Mesodermal cell (in vitro differentiated cells): ENCODE measurements around the gene HBS1L.

Experiments used
- H3K27ac ChIP-seq: 2 replicates; pipeline ENCODE4 v1.7.0; 2013; ENCODE audit warnings: mild to moderate bottlenecking, low read depth, low read length, moderate library complexity; ENCODE audit not compliant: severe bottlenecking
- H3K36me3 ChIP-seq: 2 replicates; pipeline ENCODE4 v1.7.1; 2013; ENCODE audit warnings: mild to moderate bottlenecking, low read length, moderate library complexity; ENCODE audit not compliant: control insufficient read depth, insufficient read depth
- H3K4me1 ChIP-seq: one replicate; pipeline ENCODE4 v1.7.1; 2013; ENCODE audit warnings: mild to moderate bottlenecking, low read length; ENCODE audit not compliant: insufficient read depth, control insufficient read depth, poor library complexity, severe bottlenecking
- H3K4me3 ChIP-seq: 2 replicates; pipeline ENCODE4 v1.7.0; 2013; ENCODE audit warnings: low read length, control low read depth, mild to moderate bottlenecking; ENCODE audit not compliant: insufficient read depth, poor library complexity, severe bottlenecking; ENCODE audit errors: extremely low read depth
- H3K9me3 ChIP-seq: 2 replicates; pipeline ENCODE4 v1.7.1; 2013; ENCODE audit warnings: mild to moderate bottlenecking, low read length, moderate library complexity; ENCODE audit not compliant: control insufficient read depth
- WGBS, 2 experiments: methylation state at CpG; one replicate each; pipeline ENCODE4 v1.1.5; 2013; ENCODE audit warnings: missing lambda C conversion rate in 2 of 2; ENCODE audit not compliant: insufficient coverage in 2 of 2; 5-methylcytosine and 5-hydroxymethylcytosine counted together

Gene HBS1L

GRCh38 chr6:135075018-135075417 lies 20.4 kb upstream of the HBS1L start:
- H3K4me1 ChIP-seq, result no peaks in the 10 kb centered on the region
- no CpG with 5 or more reads among the region's 1 CpG for WGBS, 2 experiments
- H3K36me3 ChIP-seq, result no peaks in the 10 kb centered on the region
- no peak overlapping the region for H3K27ac ChIP-seq
- no peak overlapping the region for H3K4me3 ChIP-seq
- H3K9me3 ChIP-seq, result no peaks in the 10 kb centered on the region

- Histone ChIP-seq H3K4me1 (no peaks in the 10 kb centered on the region), H3K9me3 (no peaks in the 10 kb centered on the region), H3K4me3 (no peak overlapping the region), H3K27ac (no peak overlapping the region), H3K36me3 (no peaks in the 10 kb centered on the region)
- WGBS, 2 experiments, result no CpG with 5 or more reads among the region's 2 CpGs
Observed at GRCh38 chr6:135073756-135074393, 19.3 kb upstream of the HBS1L start.

GRCh38 chr6:135073217-135073616 lies 18.6 kb upstream of the HBS1L start:
- Histone ChIP-seq H3K36me3 (no peaks in the 10 kb centered on the region), H3K4me3 (no peak overlapping the region), H3K4me1 (no peaks in the 10 kb centered on the region), H3K27ac (no peak overlapping the region), H3K9me3 (no peaks in the 10 kb centered on the region)
- no CpG with 5 or more reads among the region's 1 CpG for WGBS, 2 experiments

GRCh38 chr6:135072753-135073152 lies 18.1 kb upstream of the HBS1L start:
- 92 to 100% methylated on average over 2 to 3 of the region's 3 CpGs for WGBS, 2 experiments
- no peak overlapping the region for H3K27ac ChIP-seq
- no peaks in the 10 kb centered on the region for H3K36me3 ChIP-seq
- H3K9me3 ChIP-seq, result no peaks in the 10 kb centered on the region
- H3K4me1 ChIP-seq, result no peaks in the 10 kb centered on the region
- no peak overlapping the region for H3K4me3 ChIP-seq

GRCh38 chr6:135071541-135071940 lies 16.9 kb upstream of the HBS1L start:
- Histone ChIP-seq H3K9me3 (no peaks in the 10 kb centered on the region), H3K27ac (no peak overlapping the region)

GRCh38 chr6:135067911-135068310 lies 13.3 kb upstream of the HBS1L start:
- Histone ChIP-seq H3K9me3 (no peaks in the 10 kb centered on the region), H3K27ac (no peak overlapping the region), H3K4me3 (no peak overlapping the region), H3K4me1 (no peaks in the 10 kb centered on the region), H3K36me3 (no peaks in the 10 kb centered on the region)
- no CpG with 5 or more reads among the region's 2 CpGs for WGBS, 2 experiments

More at GRCh38 chr6:135071541-135071940, 16.9 kb upstream of the HBS1L start:
- Histone ChIP-seq H3K4me1 (no peaks in the 10 kb centered on the region), H3K36me3 (no peaks in the 10 kb centered on the region), H3K4me3 (no peak overlapping the region)

- H3K9me3 ChIP-seq, result no peaks in the 10 kb centered on the region
- H3K27ac ChIP-seq, result no peak overlapping the region
- no peaks in the 10 kb centered on the region for H3K4me1 ChIP-seq
- H3K36me3 ChIP-seq, result no peaks in the 10 kb centered on the region
- no peak overlapping the region for H3K4me3 ChIP-seq
- WGBS, 2 experiments, result 86% methylated on average over 1 of the region's 3 CpGs; no CpG with 5 or more reads in 1 of the 2 experiments
Observed at GRCh38 chr6:135066806-135067205, 12.2 kb upstream of the HBS1L start.

GRCh38 chr6:135066397-135066796 lies 11.8 kb upstream of the HBS1L start:
- H3K27ac ChIP-seq, result no peak overlapping the region
- H3K36me3 ChIP-seq, result no peaks in the 10 kb centered on the region
- no peaks in the 10 kb centered on the region for H3K9me3 ChIP-seq
- no CpG with 5 or more reads among the region's 2 CpGs for WGBS, 2 experiments
- H3K4me3 ChIP-seq, result no peak overlapping the region
- no peaks in the 10 kb centered on the region for H3K4me1 ChIP-seq

- Histone ChIP-seq H3K27ac (no peak overlapping the region), H3K36me3 (no peaks in the 10 kb centered on the region), H3K9me3 (no peaks in the 10 kb centered on the region), H3K4me1 (no peaks in the 10 kb centered on the region), H3K4me3 (no peak overlapping the region)
- WGBS, 2 experiments, result 57 to 100% methylated on average over 1 of the region's 1 CpG
Observed at GRCh38 chr6:135064586-135064985, 10.0 kb upstream of the HBS1L start.

GRCh38 chr6:135063926-135064325 lies 9.3 kb upstream of the HBS1L start:
- Histone ChIP-seq H3K4me1 (no peaks in the 10 kb centered on the region), H3K4me3 (no peak overlapping the region), H3K36me3 (no peaks in the 10 kb centered on the region), H3K9me3 (no peaks in the 10 kb centered on the region), H3K27ac (no peak overlapping the region)
- WGBS, 2 experiments, result 50% methylated on average over 1 of the region's 3 CpGs; no CpG with 5 or more reads in 1 of the 2 experiments

- no peaks in the 10 kb centered on the region for H3K36me3 ChIP-seq
- no peaks in the 10 kb centered on the region for H3K9me3 ChIP-seq
- H3K4me1 ChIP-seq, result no peaks in the 10 kb centered on the region
- 84% methylated on average over 3 to 5 of the region's 7 CpGs for WGBS, 2 experiments
- no peak overlapping the region for H3K27ac ChIP-seq
- H3K4me3 ChIP-seq, result no peak overlapping the region
Observed at GRCh38 chr6:135062735-135063134, 8.1 kb upstream of the HBS1L start.
